HepG2 (cell line): ENCODE results near the gene TBC1D10A. TPM values are rescaled to one million over a fixed set of nuclear protein-coding genes. Genes with fewer than 3 reads are reported as not detected.

Experiments used
- ATAC-seq: fragments of 200-7000 bp; cut with Tn5 transposase; 3 replicates; pipeline ENCODE4 v1.9.1; 2020; ENCODE audit warnings: mild to moderate bottlenecking, moderate library complexity
- BruUV-seq: library from RNA; stranded (reverse); fragments of 400-500 nt; replicated peaks from 2 replicates; lab custom pipeline; 2021; lab: Mats Ljungman, UMichigan
- CTCF ChIA-PET: fragments of 300-600 bp; formaldehyde crosslinking; extraction: SDS; loops from one replicate; lab custom pipeline; 2021; ENCODE audit warnings: low total read pairs, inconsistent platforms, low intra/inter-chr PET ratio; lab: Yijun Ruan, JAX
- POLR2A ChIA-PET: fragments of 350-600 bp; sonication (Branson Sonifier 250); formaldehyde crosslinking; loops from one replicate; lab custom pipeline; 2020; ENCODE audit warnings: antibody characterized with exemption, inconsistent platforms; lab: Yijun Ruan, JAX
- DNase-seq: peaks from one replicate; pipeline ENCODE4 v3.0.0-alpha.2; 2015; ENCODE audit warnings: low spot score
- FAIRE-seq: peaks from 3 replicates; lab custom pipeline; 2011; peaks lifted over from hg19 to GRCh38; lab: Jason Lieb, UNC
- H2AFZ ChIP-seq: one replicate; pipeline ENCODE4 v1.6.1; 2011; ENCODE audit warnings: low read length, inconsistent platforms
- H3K27ac ChIP-seq: fragments of 300-600 bp; 3 replicates; pipeline ENCODE4 v1.8.0; 2011; ENCODE audit warnings: mixed run types, mild to moderate bottlenecking, mixed read lengths, low read length, inconsistent platforms; ENCODE audit not compliant: insufficient read depth; ENCODE audit errors: extremely low read length
- H3K27me3 ChIP-seq, 2 experiments: fragments of 200-600 bp in 1 of 2; 2 replicates in 1 of 2; 3 replicates in 1 of 2; pipeline versions ENCODE4 v1.6.0 to v1.8.0; 2011; ENCODE audit warnings: low read length in 2 of 2, mild to moderate bottlenecking in 2 of 2, moderate library complexity in 2 of 2, inconsistent platforms in 1 of 2; ENCODE audit not compliant: insufficient read depth in 2 of 2, control insufficient read depth in 1 of 2
- H3K36me3 ChIP-seq, 2 experiments: fragments of 200-600 bp in 1 of 2; replicated peaks in 1 of 2; 2 replicates in 1 of 2; 3 replicates in 1 of 2; pipeline versions ENCODE4 v1.5.1 to v1.8.0; 2011; ENCODE audit warnings: low read length in 2 of 2, inconsistent platforms in 1 of 2; ENCODE audit not compliant: insufficient read depth in 2 of 2, control insufficient read depth in 1 of 2
- H3K4me1 ChIP-seq: 2 replicates; pipeline ENCODE4 v1.5.1; 2012; ENCODE audit warnings: low read length, inconsistent platforms; ENCODE audit not compliant: insufficient read depth
- H3K4me2 ChIP-seq: 2 replicates; pipeline ENCODE4 v1.6.0; 2011; ENCODE audit warnings: low read depth, low read length, inconsistent platforms
- H3K4me3 ChIP-seq, 3 experiments: fragments of 200-600 bp in 1 of 3; sonication (generic), shearing (Covaris generic) in 1 of 3; replicated peaks in 1 of 3; 2 replicates each; pipeline ENCODE4 v1.5.1; 2011 to 2016; ENCODE audit warnings: low read length in 3 of 3, inconsistent platforms in 2 of 3, low read depth in 2 of 3, mild to moderate bottlenecking in 2 of 3, control low read depth in 1 of 3, mixed read lengths in 1 of 3; ENCODE audit not compliant: insufficient read depth in 1 of 3
- H3K79me2 ChIP-seq: one replicate; pipeline ENCODE4 v1.6.1; 2011; ENCODE audit warnings: low read length, inconsistent platforms; ENCODE audit not compliant: insufficient read depth
- H3K9ac ChIP-seq: 2 replicates; pipeline ENCODE4 v1.6.0; 2011; ENCODE audit warnings: mild to moderate bottlenecking, low read depth, low read length, inconsistent platforms; ENCODE audit not compliant: insufficient read depth
- H3K9me3 ChIP-seq: 2 replicates; pipeline ENCODE4 v1.5.1; 2012; ENCODE audit warnings: mild to moderate bottlenecking, low read length
- H4K20me1 ChIP-seq: 2 replicates; pipeline ENCODE4 v1.6.0; 2011; ENCODE audit warnings: inconsistent platforms, mild to moderate bottlenecking, low read length, moderate library complexity; ENCODE audit not compliant: insufficient read depth
- ADNP ChIP-seq: sonication (generic); formaldehyde crosslinking; IDR thresholded peaks from 2 replicates; pipeline ENCODE4 v1.4.0; 2020; ENCODE audit warnings: missing genetic modification reagents
- BCL3 ChIP-seq: sonication (generic); formaldehyde crosslinking; IDR thresholded peaks from 2 replicates; pipeline ENCODE4 v1.5.1; 2020; ENCODE audit warnings: mild to moderate bottlenecking, missing genetic modification reagents, moderate library complexity
- CREBL2 ChIP-seq: sonication (generic); formaldehyde crosslinking; IDR thresholded peaks from 2 replicates; pipeline ENCODE4 v1.8.1; 2023; ENCODE audit warnings: missing genetic modification reagents, mild to moderate bottlenecking, borderline replicate concordance
- HMGA1 ChIP-seq: sonication (generic); formaldehyde crosslinking; conservative IDR thresholded peaks from 2 replicates; pipeline ENCODE4 v1.4.0; 2020; ENCODE audit warnings: missing genetic modification reagents
- LBX2 ChIP-seq: sonication (generic); formaldehyde crosslinking; IDR thresholded peaks from 2 replicates; pipeline ENCODE4 v1.5.0; 2020; ENCODE audit warnings: missing genetic modification reagents, mild to moderate bottlenecking, borderline replicate concordance
- MEIS2 ChIP-seq: sonication (generic); formaldehyde crosslinking; IDR thresholded peaks from 2 replicates; pipeline ENCODE4 v1.9.0; 2021; ENCODE audit warnings: mild to moderate bottlenecking, missing genetic modification reagents
- NCOA2 ChIP-seq: sonication (generic); formaldehyde crosslinking; IDR thresholded peaks from 2 replicates; pipeline ENCODE4 v1.8.0; 2022; ENCODE audit warnings: inconsistent platforms
- NFKBIZ ChIP-seq: IDR thresholded peaks from 2 replicates; pipeline ENCODE4 v1.6.1; 2018; ENCODE audit warnings: missing genetic modification reagents, missing compliant biosample characterization
- PCBP1 ChIP-seq: fragments of 200-400 bp; formaldehyde crosslinking; IDR thresholded peaks from 2 replicates; pipeline ENCODE4 v1.6.1; 2017; ENCODE audit warnings: mild to moderate bottlenecking, low read depth, low read length, borderline replicate concordance
- POLR2G ChIP-seq: fragments of 200-400 bp; formaldehyde crosslinking; IDR thresholded peaks from 2 replicates; pipeline ENCODE4 v1.6.1; 2018; ENCODE audit warnings: mild to moderate bottlenecking, low read depth, low read length, moderate library complexity
- SCMH1 ChIP-seq: sonication (generic); formaldehyde crosslinking; IDR thresholded peaks from 2 replicates; pipeline ENCODE4 v1.9.0; 2021; ENCODE audit warnings: missing genetic modification reagents, mild to moderate bottlenecking, borderline replicate concordance
- SMAD1 ChIP-seq: sonication (generic); formaldehyde crosslinking; IDR thresholded peaks from 2 replicates; pipeline ENCODE4 v1.4.0; 2020; ENCODE audit warnings: missing genetic modification reagents, low read depth, mild to moderate bottlenecking, borderline replicate concordance
- SNAPC5 ChIP-seq: sonication (generic); formaldehyde crosslinking; IDR thresholded peaks from 2 replicates; pipeline ENCODE4 v1.8.1; 2023; ENCODE audit warnings: mild to moderate bottlenecking, missing genetic modification reagents, borderline replicate concordance
- U2AF2 ChIP-seq: fragments of 200-400 bp; formaldehyde crosslinking; IDR thresholded peaks from 2 replicates; pipeline ENCODE4 v1.6.1; 2017; ENCODE audit warnings: low read depth, mild to moderate bottlenecking, low read length
- ZNF446 ChIP-seq: sonication (generic); formaldehyde crosslinking; IDR thresholded peaks from 2 replicates; pipeline ENCODE4 v1.5.0; 2020; ENCODE audit warnings: mild to moderate bottlenecking, missing genetic modification reagents
- ZNF879 ChIP-seq: sonication (generic); formaldehyde crosslinking; IDR thresholded peaks from 2 replicates; pipeline ENCODE4 v1.8.1; 2023; ENCODE audit warnings: missing genetic modification reagents
- WGBS: methylation state at CpG from one replicate; pipeline ENCODE4 v1.1.6; 2017; ENCODE audit warnings: low lambda C conversion rate; 5-methylcytosine and 5-hydroxymethylcytosine counted together
- in situ Hi-C: cut with HindIII; loops from 2 replicates; pipeline ENCODE4 v1.10.0; 2017; ENCODE audit warnings: low pct_unique_long_range_greater_than_20kb; ENCODE audit not compliant: extremely low pct_ligation_motif_present
- intact Hi-C: fragments of 100-400 bp; cut with micrococcal nuclease; formaldehyde crosslinking; loops from one replicate; pipeline ENCODE4 v1.10.0; 2022; ENCODE audit not compliant: unreplicated experiment
- polyA plus RNA-seq, 8 experiments: library from polyadenylated mRNA; depleted of rRNA in 3 of 8; stranded (reverse) in 7 of 8; unstranded in 1 of 8; fragments of >200 nt; fragmentation: Illumina TruSeq in 4 of 8; extraction: Trizol in 4 of 8; gene quantifications; 2 replicates each; pipeline versions ENCODE4 v1.2.1 to v1.2.3, GENCODE V29; 2011 to 2016; ENCODE audit warnings: low read depth in 4 of 8, missing spikeins in 1 of 8, mixed read lengths in 1 of 8; ENCODE audit not compliant: insufficient read depth in 1 of 8
- total RNA-seq, 5 experiments: library from RNA; depleted of rRNA; stranded (reverse); fragments of >200 nt; fragmentation: Illumina TruSeq; extraction: Trizol; gene quantifications; 2 replicates each; pipeline ENCODE4 v1.2.3, GENCODE V29; 2016; ENCODE audit warnings: low read depth in 1 of 5

Gene TBC1D10A
- total and polyA plus RNA-seq, 2 of the 13 experiments (the other 11 are each of a cell fraction or from before 2014, with no cell fraction given) = 4.2 to 4.9 TPM

- intact Hi-C loops = no loop called here
- no peak for TF ChIP-seq BCL3
- no peak for TF ChIP-seq ADNP (CRISPR knock-in tag)
- TF ChIP-seq SCMH1 (CRISPR knock-in tag) = no peak
- TF ChIP-seq SMAD1 (CRISPR knock-in tag) = no peak
- TF ChIP-seq MEIS2 (CRISPR knock-in tag) = no peak
- no peak for TF ChIP-seq PCBP1
- no peak for TF ChIP-seq ZNF446
- no peak for TF ChIP-seq NCOA2
- no peak for TF ChIP-seq CREBL2 (CRISPR knock-in tag)
- TF ChIP-seq LBX2 = no peak
- TF ChIP-seq NFKBIZ = no peak
- TF ChIP-seq U2AF2 = no peak
- no peak for TF ChIP-seq HMGA1
- no peak for TF ChIP-seq SNAPC5 (CRISPR knock-in tag)
- no peak for TF ChIP-seq ZNF879 (CRISPR knock-in tag)
- no peak for TF ChIP-seq POLR2G
- POLR2A ChIA-PET = interaction anchor here (1.1 to 1.7 kb wide), 4 partner anchors 14 to 44 kb away, joined by 3 to 5 read pairs (median 4); partner anchors contain the start of genes CCDC157 and SF3A1
- ATAC-seq (no peak), FAIRE-seq (no peak), DNase-seq (no peak)
- in situ Hi-C loops = no loop called here
- Histone ChIP-seq H3K79me2 (no peaks in the 10 kb centered on the region), H4K20me1 (no peaks in the 10 kb centered on the region), H3K36me3 (peaks cover 37 to 50% of the 10 kb centered on the region in 2 experiments; a peak in 4 of 5 replicates), H3K9me3 (no peaks in the 10 kb centered on the region), H3K4me2 (no peak overlapping the region), H2AFZ (no peak overlapping the region), H3K4me1 (peaks cover 20% of the 10 kb centered on the region), H3K27ac (no peak overlapping the region), H3K4me3 (no peak overlapping the region), H3K9ac (no peak overlapping the region), H3K27me3 (no peaks in the 10 kb centered on the region)
- 94% methylated on average over 3 of the region's 5 CpGs for WGBS
- no TSS peak for BruUV-seq
- CTCF ChIA-PET = no interaction called here
These were observed 5.8 kb upstream of the TBC1D10A start for GRCh38 chr22:30332551-30332950.
